HG02973 (cell line): ENCODE measurements around the gene SLC26A1.
A peak's percentile ranks its signal among the peaks of the same experiment; 100 is the strongest.

Source experiments
- ATAC-seq: cut with Tn5 transposase; IDR thresholded peaks from one replicate; pipeline ENCODE4 v1.9.1; 2021; ENCODE audit warnings: moderate library complexity; ENCODE audit not compliant: unreplicated experiment

Gene SLC26A1

DNA sequence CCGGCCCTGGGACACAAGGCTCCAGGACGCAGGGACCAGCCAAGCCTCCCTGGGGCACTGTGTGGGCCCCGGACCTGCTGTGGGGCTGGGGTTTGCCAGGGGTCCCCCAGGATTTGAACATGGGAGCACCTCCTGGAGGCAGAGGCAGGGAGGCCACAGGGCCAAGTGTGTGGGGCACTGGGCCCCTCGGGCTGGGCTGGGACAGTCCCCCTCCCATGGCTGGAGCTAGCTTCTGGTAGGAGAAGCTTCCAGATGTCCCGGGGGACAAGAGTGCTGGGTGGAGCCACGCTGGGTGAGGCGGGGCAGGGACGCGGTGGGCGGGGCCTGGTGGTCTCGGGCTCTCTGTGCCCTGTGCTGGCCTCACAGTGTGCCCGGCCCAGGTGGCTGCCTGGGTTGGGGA lies 36.8 kb upstream of the SLC26A1 start:
- ATAC-seq = no peak

DNA sequence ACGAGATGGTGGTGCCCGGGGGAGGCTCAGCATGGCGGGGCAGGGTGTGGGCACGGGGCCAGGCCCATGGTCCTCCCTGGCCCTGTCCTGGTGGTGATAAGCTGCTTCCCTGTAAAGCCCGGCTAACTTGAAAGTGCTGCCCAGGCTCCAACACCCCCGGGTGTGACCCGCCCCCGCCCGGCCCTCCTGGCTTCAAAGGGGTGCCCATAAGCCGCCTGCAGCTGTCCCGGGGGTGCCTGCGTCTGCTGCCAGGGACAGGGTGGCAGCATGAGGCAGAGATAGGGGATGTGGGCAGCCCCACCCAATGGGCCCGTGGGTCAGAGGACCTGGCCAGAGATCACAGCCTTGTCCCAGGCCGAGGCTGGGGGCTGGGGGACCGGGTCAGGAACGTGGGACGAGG lies 36.3 kb upstream of the SLC26A1 start:
- no peak for ATAC-seq

GRCh38 chr4:1028574-1029220 lies 35.5 kb upstream of the SLC26A1 start:
- no peak for ATAC-seq

GRCh38 chr4:1027915-1028238 lies 34.7 kb upstream of the SLC26A1 start:
- no peak for ATAC-seq

GRCh38 chr4:1027219-1027914 lies 34.2 kb upstream of the SLC26A1 start:
- no peak for ATAC-seq

- ATAC-seq = no peak
Observed at GRCh38 chr4:1026115-1026514, 32.9 kb upstream of the SLC26A1 start.

GRCh38 chr4:1024882-1025545 lies 31.8 kb upstream of the SLC26A1 start:
- ATAC-seq = no peak

DNA sequence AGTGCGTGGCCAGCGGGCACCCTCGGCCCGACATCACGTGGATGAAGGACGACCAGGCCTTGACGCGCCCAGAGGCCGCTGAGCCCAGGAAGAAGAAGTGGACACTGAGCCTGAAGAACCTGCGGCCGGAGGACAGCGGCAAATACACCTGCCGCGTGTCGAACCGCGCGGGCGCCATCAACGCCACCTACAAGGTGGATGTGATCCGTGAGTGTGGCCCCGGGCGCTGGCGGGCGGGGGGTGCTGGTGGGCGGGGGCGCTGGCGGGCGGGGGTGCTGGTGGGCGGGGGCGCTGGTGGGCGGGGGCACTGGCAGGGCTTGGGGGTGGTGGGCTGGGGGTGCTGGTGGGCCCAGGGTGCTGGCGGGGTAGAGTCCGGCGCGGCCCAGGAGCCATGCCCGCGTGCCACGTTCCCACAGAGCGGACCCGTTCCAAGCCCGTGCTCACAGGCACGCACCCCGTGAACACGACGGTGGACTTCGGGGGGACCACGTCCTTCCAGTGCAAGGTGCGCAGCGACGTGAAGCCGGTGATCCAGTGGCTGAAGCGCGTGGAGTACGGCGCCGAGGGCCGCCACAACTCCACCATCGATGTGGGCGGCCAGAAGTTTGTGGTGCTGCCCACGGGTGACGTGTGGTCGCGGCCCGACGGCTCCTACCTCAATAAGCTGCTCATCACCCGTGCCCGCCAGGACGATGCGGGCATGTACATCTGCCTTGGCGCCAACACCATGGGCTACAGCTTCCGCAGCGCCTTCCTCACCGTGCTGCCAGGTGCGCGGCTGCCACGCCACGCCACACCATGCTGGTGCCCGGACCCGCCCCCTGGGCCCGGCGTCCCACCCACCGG lies 30.9 kb upstream of the SLC26A1 start:
- ATAC-seq = no peak

DNA sequence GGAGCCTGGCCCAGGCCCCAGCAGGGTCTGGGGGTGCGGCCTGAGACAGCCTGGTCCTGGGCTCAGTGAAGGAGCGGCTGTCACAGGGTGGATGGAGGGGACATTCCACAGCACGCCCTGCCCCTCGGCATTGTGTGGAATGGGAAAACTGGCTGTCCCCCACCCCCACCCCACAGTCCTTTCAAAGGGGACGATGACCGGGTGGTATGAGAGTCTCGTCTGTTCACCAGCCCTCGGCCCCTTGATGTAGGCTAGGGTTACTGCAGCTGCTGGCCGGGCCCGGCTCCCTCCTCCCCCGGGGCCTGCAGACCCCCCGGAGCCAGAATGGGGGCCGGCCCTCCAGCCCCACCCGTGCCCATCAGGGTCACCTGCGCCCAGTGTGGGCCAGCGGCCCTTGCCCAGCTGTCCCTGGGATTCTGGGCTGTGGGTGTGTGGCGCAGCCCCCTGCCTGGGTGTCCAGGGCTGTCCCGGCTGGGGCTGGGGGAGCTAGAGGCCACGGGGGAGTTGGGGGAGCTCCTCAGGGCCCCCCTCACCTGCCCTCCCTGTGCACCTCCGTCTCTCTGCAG lies 30.0 kb upstream of the SLC26A1 start:
- ATAC-seq = no peak

DNA sequence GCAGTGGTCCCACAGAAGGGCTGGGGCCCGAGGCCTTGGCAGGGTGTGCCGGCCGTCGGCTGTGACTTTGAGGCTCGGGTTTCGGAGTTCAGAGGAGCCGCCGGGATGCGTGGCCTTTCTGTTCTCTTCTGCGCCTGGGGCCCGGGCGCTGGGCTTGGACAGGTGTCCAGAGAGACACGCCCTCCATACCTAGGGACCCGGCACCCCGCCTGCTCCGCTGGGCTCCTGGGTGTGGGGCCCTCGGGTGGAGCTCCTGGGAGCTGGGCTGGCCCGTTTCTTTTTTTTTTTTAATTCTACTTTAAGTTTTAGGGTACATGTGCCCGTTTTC lies 29.5 kb upstream of the SLC26A1 start:
- no peak for ATAC-seq

DNA sequence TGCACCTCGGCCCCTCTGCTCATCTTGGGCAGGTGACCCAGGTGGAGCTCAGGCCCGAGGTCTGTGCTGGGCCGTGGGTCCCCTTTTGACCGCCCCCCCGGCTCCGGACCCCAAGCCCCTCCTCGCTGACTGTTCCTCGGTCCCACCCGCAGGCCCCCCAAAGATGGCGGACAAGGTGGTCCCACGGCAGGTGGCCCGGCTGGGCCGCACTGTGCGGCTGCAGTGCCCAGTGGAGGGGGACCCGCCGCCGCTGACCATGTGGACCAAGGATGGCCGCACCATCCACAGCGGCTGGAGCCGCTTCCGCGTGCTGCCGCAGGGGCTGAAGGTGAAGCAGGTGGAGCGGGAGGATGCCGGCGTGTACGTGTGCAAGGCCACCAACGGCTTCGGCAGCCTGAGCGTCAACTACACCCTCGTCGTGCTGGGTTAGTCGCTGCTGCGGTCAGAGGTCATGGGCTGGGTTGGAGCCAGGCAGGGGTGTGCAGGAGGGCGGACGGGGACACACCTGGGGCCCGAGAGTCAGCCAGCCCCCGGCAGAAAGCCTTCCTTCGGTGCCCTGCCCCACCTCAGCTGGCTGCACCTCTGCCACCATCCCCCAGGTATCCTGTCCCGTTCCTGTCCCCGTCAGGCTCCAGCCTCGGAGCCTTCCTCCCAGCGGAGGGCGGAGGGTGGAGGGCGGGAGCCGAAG lies 29.0 kb upstream of the SLC26A1 start:
- no peak for ATAC-seq

DNA sequence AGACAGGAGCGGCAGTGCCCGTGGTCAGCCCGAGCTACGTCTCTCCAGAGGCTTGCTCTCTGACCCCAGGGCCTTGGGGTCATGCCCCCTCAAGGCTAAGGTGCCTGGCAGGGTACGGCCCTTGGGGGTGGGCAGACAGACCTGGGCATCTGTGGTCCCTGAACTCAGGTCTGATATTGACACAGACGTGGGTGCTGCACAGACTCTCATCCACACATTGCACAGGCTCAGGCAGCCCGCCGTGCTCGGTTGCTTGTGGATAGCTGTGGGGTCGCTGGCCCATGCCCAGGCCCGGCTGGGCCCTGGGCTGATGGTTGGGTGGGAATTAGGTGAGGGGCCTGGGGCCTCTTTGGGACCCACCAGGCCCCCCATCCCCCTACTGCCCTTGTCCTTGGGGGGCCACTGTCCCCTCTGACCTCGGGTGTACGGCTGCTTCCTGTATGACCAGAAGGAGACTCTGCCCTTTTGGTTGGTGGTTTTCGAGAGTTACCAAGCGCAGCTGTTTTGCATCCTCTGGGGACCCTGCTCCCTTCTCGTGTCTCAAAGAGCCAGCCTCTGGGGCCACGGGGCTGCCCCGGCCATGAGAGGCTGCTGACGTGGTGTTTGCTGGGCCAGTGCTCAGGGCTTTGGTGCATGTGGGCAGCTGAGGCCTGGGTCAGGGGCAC lies 28.3 kb upstream of the SLC26A1 start:
- ATAC-seq = peak; percentile 56

- ATAC-seq = no peak
Observed at GRCh38 chr4:1019729-1020470, 26.7 kb upstream of the SLC26A1 start.

- ATAC-seq = no peak
Observed at GRCh38 chr4:1019320-1019719, 26.1 kb upstream of the SLC26A1 start.

DNA sequence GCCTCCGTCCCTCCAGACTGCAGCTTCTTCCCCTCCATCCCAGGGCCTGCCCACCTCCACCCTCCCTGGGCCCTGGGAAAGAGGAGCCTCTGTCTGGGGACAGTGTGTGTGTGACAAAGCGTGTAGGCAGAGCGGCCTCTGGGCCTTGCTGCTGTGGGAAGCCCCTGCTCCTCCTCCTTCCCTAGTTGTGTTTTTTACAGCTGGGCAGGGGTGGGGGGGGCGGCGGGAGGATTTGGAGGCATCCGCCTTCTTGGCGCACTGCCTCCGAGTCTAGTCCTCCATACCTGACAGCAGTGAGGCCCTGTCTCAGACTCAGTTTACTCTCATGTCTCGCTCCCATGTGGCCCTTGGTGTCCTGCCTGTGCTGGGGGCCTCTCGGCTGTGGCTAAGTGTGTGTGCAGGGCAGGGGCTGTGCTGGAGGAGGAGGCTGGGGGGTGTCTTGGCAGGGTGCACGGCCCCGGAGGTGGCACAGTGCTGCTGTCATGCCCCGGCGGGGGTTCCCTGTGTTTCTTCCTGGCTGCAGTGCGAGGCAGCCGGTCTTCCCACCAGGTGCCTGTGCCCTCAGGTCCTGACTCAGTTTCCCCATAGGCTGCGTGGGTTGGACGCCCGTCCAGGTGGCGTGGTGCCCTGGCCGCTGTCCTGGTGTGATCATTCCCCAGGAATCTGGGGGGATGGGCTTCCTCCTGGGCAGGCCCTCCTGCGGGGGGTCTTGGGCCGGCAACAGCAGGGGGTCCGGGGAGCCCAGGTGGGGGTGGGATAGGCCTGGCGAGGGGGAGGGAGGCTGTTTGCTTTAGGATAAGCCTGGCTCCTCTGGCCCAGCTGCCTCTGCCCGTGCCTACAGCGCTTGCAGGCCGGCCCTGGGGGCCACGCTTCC lies 25.2 kb upstream of the SLC26A1 start:
- no peak for ATAC-seq

DNA sequence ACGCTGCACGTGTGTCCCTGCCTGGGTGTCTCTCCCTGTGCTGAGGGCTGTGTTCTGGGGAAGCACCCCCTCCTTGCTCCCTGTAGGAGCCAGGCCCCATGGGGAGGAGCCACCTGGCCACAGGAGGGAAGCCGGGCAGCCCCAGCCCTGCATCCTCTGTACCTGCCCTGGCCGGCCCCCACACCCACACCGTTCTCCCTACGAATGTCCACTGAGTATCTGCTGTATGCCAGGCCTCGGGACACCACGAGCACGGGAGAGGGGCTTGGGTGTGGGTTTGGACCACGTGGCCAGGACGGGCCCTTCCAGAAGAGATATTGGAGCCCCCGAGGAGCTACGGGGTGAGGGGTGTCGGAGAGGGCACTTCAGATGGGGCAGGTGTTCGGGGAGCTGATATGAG lies 24.5 kb upstream of the SLC26A1 start:
- no peak for ATAC-seq

DNA sequence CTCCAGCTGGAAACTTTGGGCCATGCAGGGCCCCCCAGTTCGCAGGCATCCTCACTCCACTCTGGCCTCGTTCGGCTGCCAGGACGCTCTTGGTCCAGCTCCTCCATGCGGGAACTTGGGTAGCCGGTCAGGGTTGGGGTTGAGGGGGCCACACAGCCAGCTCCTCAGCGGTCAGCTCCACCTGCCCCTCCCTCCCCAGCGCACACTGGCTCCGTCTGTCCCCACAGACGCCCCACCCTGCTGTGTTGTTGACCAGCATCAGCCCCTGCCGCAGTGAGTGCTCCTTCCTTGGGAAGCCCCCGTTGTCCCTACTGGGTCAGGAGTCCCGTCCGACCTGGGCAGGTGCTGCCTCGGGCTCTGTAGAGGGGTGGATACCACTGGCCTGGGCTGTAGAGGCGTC lies 24.0 kb upstream of the SLC26A1 start:
- no peak for ATAC-seq

DNA sequence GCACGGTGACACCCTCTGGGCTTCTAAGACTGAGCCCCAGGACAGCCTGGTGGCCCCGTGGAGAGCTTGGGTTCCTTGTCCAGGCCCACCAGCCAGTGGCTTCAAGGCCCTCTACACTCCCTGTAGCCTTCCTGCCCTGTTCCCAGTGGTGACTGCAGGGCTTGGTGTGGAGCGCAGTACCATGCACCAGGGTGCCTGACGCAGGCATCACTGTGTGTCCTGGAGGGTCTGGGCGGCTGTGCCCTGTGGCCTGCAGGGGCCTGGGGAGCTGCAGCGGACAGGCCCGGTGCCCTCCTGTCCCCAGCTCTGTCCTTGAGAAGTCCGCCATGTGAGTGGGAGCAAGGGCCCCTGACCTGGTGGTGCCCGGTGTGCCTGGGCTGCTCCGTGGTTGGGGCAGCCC lies 22.5 kb upstream of the SLC26A1 start:
- no peak for ATAC-seq

- ATAC-seq = no peak
Observed at GRCh38 chr4:1015179-1015578, 22.0 kb upstream of the SLC26A1 start.
